Sigmoid colon (tissue), 7 donors: ENCODE data around the gene ZNF354B. TPM values are rescaled to one million over a fixed set of nuclear protein-coding genes. Genes with fewer than 3 reads are reported as not detected.
"Not testable (repeated sequence)": the region's sequence is repeated elsewhere in the genome, so short reads cannot be mapped to it uniquely, and the experiment has no call there.

Experiments used
- DNase-seq: peaks from one replicate; pipeline ENCODE4 v3.0.0-alpha.2; 2019
- H3K27ac ChIP-seq, 4 donors: fragments of 200-600 bp; sonication (generic); one replicate each; pipeline ENCODE4 v1.5.1; 2016 to 2019; ENCODE audit warnings: mild to moderate bottlenecking in 1 of 4
- H3K27me3 ChIP-seq, 3 donors: fragments of 200-600 bp; sonication (generic); one replicate each; pipeline ENCODE4 v1.5.1; 2019; ENCODE audit warnings: mild to moderate bottlenecking in 1 of 3
- H3K36me3 ChIP-seq, 4 donors: fragments of 200-600 bp; sonication (generic); one replicate each; pipeline ENCODE4 v1.5.1; 2016 to 2019
- H3K4me1 ChIP-seq, 4 donors: fragments of 200-600 bp; sonication (generic); one replicate each; pipeline ENCODE4 v1.5.1; 2017 to 2019
- H3K4me3 ChIP-seq, 4 donors: fragments of 200-600 bp; sonication (generic); one replicate each; pipeline ENCODE4 v1.5.1; 2017 to 2019; ENCODE audit warnings: mild to moderate bottlenecking in 2 of 4, moderate library complexity in 1 of 4
- H3K9me3 ChIP-seq, 4 donors: fragments of 200-600 bp in 3 of 4; sonication (generic) in 3 of 4; one replicate each; pipeline versions ENCODE4 v1.5.1 to v1.6.1; 2013 to 2019
- EP300 ChIP-seq, 4 donors: sonication (generic); formaldehyde crosslinking; IDR thresholded peaks; one replicate each; pipeline ENCODE4 v1.6.1; 2017; ENCODE audit warnings: antibody characterized with exemption in 4 of 4
- POLR2A ChIP-seq, 2 donors: fragments of 450-650 bp; IDR thresholded peaks; one replicate each; pipeline ENCODE4 v1.6.1; 2016; ENCODE audit warnings: antibody characterized with exemption in 2 of 2, mild to moderate bottlenecking in 2 of 2, moderate library complexity in 2 of 2
- POLR2AphosphoS5 ChIP-seq, 4 donors: sonication (generic); formaldehyde crosslinking; IDR thresholded peaks; one replicate each; pipeline ENCODE4 v1.6.1; 2017; ENCODE audit warnings: antibody characterized with exemption in 4 of 4
- WGBS, 2 donors: extraction: QIAGEN DNeasy Blood & Tissue Kit; methylation state at CpG; one replicate each; pipeline ENCODE4 v1.1.7; 2013; 5-methylcytosine and 5-hydroxymethylcytosine counted together
- intact Hi-C: fragments of 100-400 bp; cut with DNase I; formaldehyde crosslinking; loops from one replicate; pipeline ENCODE4 v1.15.1; 2023
- polyA plus RNA-seq, 3 donors: library from polyadenylated mRNA; stranded (reverse); fragments of 200-250 nt; gene quantifications; one replicate each; pipeline ENCODE4 v1.2.3, GENCODE V29; 2013
- total RNA-seq, 4 donors: library from RNA; depleted of rRNA; stranded (reverse); fragments of >200 nt; gene quantifications; one replicate each; pipeline ENCODE4 v1.1.0, GENCODE V29; 2016
- TF ChIP-seq, protein P1 (sequence below), 4 experiments: fragments of 450-650 bp in 3 of 4; fragments of 200-600 bp in 1 of 4; IDR thresholded peaks; one replicate each; pipeline ENCODE4 v1.5.1; 2016 to 2019; ENCODE audit warnings: antibody characterized with exemption in 4 of 4, mild to moderate bottlenecking in 3 of 4, moderate library complexity in 2 of 4
- donor health status: healthy with polysubstance abuse.
- donor health status: Bipolar disorder and iron deficiency.
- donor health status: healthy.

The ZNF354B gene
- total and polyA plus RNA-seq, 7 donors: 0.92 to 23.5 (median 13.3) TPM

DNA sequence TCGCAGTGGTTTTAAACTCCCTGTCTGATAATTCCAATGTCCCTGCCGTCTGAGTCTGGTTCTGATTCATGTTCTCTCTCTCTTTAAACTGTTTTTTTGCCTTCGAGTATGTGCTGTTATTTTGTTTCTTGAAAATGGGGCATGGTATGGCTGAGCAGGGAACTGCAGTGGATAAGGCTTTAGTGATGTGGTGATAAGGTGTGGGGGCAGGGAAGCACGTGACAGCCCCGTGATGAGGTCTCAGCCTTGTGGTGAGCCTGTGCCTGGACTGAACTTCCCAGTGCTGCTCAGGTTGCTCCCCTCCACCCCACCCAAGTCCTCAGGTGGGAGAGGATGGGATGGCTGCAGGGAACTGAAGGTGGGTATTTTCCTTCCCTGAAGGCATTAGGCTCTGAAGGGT is 5.5 kb upstream of the ZNF354B start:
- no peak for DNase-seq
- H3K4me3 ChIP-seq: no peak overlapping the region
- H3K4me1 ChIP-seq: peaks cover 0 to 2% (median 0%) of the 10 kb centered on the region in 4 donors
- no peak overlapping the region for H3K27ac ChIP-seq
- 50 to 55% methylated on average over 5 of the region's 5 CpGs for WGBS, 2 donors
- H3K27me3 ChIP-seq: no peaks in the 10 kb centered on the region
- H3K36me3 ChIP-seq: no peaks in the 10 kb centered on the region
- H3K9me3 ChIP-seq: no peaks in the 10 kb centered on the region
- TF ChIP-seq POLR2AphosphoS5 (IDR thresholded peaks at IDR 0.05) (no peak), EP300 (IDR thresholded peaks at IDR 0.05) (no peak), POLR2A (IDR thresholded peaks at IDR 0.05) (no peak)
- TF ChIP-seq, protein P1, sequence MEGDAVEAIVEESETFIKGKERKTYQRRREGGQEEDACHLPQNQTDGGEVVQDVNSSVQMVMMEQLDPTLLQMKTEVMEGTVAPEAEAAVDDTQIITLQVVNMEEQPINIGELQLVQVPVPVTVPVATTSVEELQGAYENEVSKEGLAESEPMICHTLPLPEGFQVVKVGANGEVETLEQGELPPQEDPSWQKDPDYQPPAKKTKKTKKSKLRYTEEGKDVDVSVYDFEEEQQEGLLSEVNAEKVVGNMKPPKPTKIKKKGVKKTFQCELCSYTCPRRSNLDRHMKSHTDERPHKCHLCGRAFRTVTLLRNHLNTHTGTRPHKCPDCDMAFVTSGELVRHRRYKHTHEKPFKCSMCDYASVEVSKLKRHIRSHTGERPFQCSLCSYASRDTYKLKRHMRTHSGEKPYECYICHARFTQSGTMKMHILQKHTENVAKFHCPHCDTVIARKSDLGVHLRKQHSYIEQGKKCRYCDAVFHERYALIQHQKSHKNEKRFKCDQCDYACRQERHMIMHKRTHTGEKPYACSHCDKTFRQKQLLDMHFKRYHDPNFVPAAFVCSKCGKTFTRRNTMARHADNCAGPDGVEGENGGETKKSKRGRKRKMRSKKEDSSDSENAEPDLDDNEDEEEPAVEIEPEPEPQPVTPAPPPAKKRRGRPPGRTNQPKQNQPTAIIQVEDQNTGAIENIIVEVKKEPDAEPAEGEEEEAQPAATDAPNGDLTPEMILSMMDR (IDR thresholded peaks at IDR 0.05): no peak
- intact Hi-C loops: loop anchor here (10.0 kb wide), 1 partner anchor 171 kb away; the partner anchor contains the start of gene ZNF879

DNA sequence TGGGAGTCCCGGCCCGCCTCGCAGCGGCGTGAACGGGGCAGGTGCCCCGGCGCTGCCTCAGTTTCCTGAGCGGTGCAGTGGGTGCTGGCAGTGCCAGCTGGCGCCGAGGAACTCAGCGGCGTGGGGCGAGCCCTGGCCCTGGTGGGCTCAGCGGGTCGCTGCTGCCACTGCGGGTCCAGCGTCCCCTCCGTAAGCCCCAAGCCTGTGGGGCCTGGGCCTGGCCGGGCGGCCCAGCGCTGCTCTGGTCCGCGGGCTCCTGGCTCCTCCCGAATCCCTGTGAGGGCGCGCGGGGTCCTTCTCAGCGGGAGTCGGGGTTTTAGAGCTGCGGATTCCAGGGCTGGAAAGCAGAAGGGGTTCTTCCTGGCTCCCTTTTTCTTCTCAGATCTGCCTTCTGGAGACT is 862 bp downstream of the ZNF354B start:
- Histone ChIP-seq H3K27ac (peak overlapping the region; percentile 86 to 92 (median 87)), H3K36me3 (peaks cover 0 to 14% (median 3%) of the 10 kb centered on the region in 4 donors), H3K4me1 (peaks cover 0 to 21% (median 14%) of the 10 kb centered on the region in 4 donors), H3K4me3 (peak overlapping the region; percentile 63 to 98 (median 78))
- WGBS, 2 donors: 1 to 4% methylated on average over 13 to 15 of the region's 31 CpGs
- not testable (repeated sequence) for H3K9me3 ChIP-seq, H3K27me3 ChIP-seq, DNase-seq
- intact Hi-C loops: loop anchor here (5.0 kb wide), 1 partner anchor 233 kb away; the partner anchor contains the start of gene CLK4

DNA sequence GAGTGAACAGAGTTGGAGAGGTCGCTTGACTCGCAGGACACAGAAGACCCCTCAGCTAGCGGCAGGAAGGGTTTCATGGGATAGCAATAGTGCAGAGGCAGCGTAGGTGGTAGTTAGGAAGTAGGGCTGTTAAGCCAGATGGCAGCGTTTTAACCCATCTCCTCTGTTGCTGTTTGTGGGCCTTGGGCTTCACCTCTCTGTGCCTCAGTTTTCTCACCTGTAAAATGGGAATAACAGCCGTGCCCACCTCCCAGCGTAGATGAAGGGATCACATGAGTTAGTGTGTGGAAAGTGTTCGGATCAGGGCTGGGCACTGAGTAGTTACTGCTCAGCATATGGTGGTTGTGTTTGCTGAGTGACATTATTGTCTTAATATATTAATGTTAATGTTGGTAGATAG is 1.9 kb downstream of the ZNF354B start:
- TF ChIP-seq POLR2AphosphoS5 (IDR thresholded peaks at IDR 0.05): no peak
- no peak for TF ChIP-seq POLR2A (IDR thresholded peaks at IDR 0.05)
- no peak for TF ChIP-seq EP300 (IDR thresholded peaks at IDR 0.05)
- TF ChIP-seq, protein P1 (IDR thresholded peaks at IDR 0.05): no peak
- 96% methylated on average over 8 of the region's 8 CpGs for WGBS, 2 donors
- Histone ChIP-seq H3K27me3 (no peaks in the 10 kb centered on the region), H3K4me1 (peaks cover 0 to 21% (median 14%) of the 10 kb centered on the region in 4 donors), H3K9me3 (no peaks in the 10 kb centered on the region), H3K27ac (no peak overlapping the region), H3K36me3 (peaks cover under 1 to 24% (median 12%) of the 10 kb centered on the region in 4 donors), H3K4me3 (no peak overlapping the region)
- DNase-seq: no peak
- intact Hi-C loops: loop anchor here (5.0 kb wide), 1 partner anchor 234 kb away; the partner anchor contains the start of gene CLK4

DNA sequence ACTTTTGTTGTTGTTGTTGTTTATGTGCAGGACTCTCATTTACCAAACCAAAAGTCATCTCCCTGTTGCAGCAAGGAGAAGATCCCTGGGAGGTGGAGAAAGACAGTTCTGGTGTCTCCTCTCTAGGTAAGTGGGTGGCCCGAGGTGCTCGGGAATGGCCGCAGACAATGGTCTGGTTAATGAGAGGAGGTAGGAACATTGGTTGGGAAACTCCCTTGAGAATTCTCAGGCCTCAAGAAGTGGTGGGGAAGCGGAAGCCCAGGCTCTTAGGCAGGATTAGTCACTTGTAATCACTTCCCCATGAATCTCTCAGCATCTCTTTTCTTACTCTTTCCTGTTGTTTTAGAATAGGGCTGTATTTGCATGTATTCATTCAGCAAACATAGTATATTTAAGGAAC is 7.2 kb downstream of the ZNF354B start:
- H3K27me3 ChIP-seq: no peaks in the 10 kb centered on the region
- H3K4me1 ChIP-seq: peaks cover 0 to 15% (median 4%) of the 10 kb centered on the region in 4 donors
- 82 to 83% methylated on average over 4 of the region's 4 CpGs for WGBS, 2 donors
- intact Hi-C loops: no loop called here
- H3K9me3 ChIP-seq: no peaks in the 10 kb centered on the region
- no peak for DNase-seq
- TF ChIP-seq POLR2AphosphoS5 (IDR thresholded peaks at IDR 0.05) (no peak), POLR2A (IDR thresholded peaks at IDR 0.05) (no peak), EP300 (IDR thresholded peaks at IDR 0.05) (no peak)
- TF ChIP-seq, protein P1 (IDR thresholded peaks at IDR 0.05): no peak
- no peak overlapping the region for H3K4me3 ChIP-seq
- H3K36me3 ChIP-seq: peaks cover 12 to 74% (median 41%) of the 10 kb centered on the region in 4 donors
- H3K27ac ChIP-seq: no peak overlapping the region

DNA sequence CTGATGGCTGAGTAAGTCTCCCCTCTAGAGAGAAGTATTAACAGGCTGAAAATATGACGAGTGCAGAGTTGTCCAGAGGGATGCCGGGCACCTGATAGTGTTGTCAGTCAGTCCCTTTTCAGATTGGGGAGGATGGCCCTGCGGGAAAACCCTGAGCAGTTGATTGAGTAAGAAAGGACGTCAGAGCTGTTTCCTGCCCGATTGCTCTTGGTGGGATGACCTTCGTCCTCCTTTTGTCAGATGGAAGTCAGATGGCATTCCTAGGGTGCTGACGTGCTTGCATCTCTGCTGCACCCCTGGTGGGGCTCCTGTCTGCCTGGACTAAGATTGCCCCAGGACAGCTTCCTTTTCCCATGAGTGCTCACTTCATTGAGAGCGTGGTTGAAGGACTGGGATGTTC is 9.8 kb downstream of the ZNF354B start:
- intact Hi-C loops: no loop called here
- DNase-seq: no peak
- WGBS, 2 donors: 94 to 95% methylated on average over 8 of the region's 8 CpGs
- no peak for TF ChIP-seq POLR2A (IDR thresholded peaks at IDR 0.05)
- no peak for TF ChIP-seq POLR2AphosphoS5 (IDR thresholded peaks at IDR 0.05)
- TF ChIP-seq EP300 (IDR thresholded peaks at IDR 0.05): no peak
- TF ChIP-seq, protein P1 (IDR thresholded peaks at IDR 0.05): no peak
- H3K27ac ChIP-seq: no peak overlapping the region
- H3K36me3 ChIP-seq: peaks cover 12 to 93% (median 53%) of the 10 kb centered on the region in 4 donors
- no peak overlapping the region for H3K4me3 ChIP-seq
- no peaks in the 10 kb centered on the region for H3K4me1 ChIP-seq
- peaks cover 0 to 6% (median 2%) of the 10 kb centered on the region in 4 donors for H3K9me3 ChIP-seq
- no peaks in the 10 kb centered on the region for H3K27me3 ChIP-seq
